Medulla oblongata (tissue), 1 donor: ENCODE measurements around the gene TMEM63A.

Experiments
- DNase-seq: peaks from one replicate; pipeline ENCODE4 v3.0.0-alpha.2; 2015; ENCODE audit errors: extremely low spot score

TMEM63A gene

GRCh38 chr1:225866981-225867380 lies 15.2 kb downstream of the TMEM63A start:
- DNase-seq, result no peak

GRCh38 chr1:225866061-225866837 lies 15.9 kb downstream of the TMEM63A start:
- no peak for DNase-seq

- no peak for DNase-seq
Observed at GRCh38 chr1:225865514-225865913, 16.7 kb downstream of the TMEM63A start.

GRCh38 chr1:225863167-225863566 lies 19.0 kb downstream of the TMEM63A start:
- DNase-seq, result no peak

- no peak for DNase-seq
Observed at GRCh38 chr1:225862581-225862950, 19.6 kb downstream of the TMEM63A start.

- DNase-seq, result no peak
Observed at GRCh38 chr1:225861834-225862580, 20.2 kb downstream of the TMEM63A start.

DNA sequence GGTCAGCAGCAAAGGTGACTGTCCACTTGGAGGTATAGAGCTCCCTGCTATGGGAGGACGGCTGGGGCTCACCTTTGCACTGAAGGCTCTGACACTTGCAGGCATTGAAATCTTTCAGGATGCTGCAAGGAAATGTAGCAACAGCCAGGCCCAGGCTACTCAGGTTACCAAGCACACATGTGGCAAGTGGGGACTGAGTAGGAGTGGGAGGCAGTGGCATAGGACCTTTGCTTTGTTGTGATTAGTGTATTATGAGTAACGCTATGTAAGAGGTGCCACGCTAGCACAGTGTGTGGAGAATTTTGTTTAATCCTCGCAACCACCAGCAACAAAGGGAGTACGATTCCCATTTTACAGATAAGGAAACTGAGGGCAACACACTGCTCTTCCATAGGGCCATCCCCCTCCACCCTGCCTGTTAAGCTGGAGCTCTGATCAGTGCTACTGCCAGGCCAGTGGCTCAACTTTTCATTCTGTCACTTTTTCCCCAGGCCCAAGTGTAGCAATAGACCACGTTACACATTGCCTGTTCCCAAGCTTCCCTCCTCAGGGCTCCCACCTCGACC lies 21.2 kb downstream of the TMEM63A start:
- no peak for DNase-seq

DNA sequence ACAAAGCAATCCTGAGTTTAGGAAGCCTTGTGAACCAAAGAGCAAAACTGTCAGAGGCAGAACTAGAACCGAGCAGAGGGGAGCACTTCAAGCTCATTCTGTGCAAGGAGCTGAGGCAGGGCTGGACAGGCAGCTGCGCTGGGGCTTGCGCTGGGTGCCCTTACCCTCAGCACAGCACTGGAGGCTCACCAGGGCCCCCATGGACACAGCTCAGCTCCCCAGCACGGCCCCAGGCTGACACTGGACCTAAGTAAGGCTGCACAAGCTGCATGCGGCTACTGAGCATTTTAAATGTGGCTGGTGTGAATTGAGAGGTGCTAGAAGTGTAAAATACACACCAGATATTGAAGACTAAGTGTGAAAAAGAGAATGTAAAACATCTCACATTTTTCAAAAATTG lies 22.1 kb downstream of the TMEM63A start:
- DNase-seq, result no peak

- DNase-seq, result no peak
Observed at GRCh38 chr1:225859151-225859550, 23.0 kb downstream of the TMEM63A start.

DNA sequence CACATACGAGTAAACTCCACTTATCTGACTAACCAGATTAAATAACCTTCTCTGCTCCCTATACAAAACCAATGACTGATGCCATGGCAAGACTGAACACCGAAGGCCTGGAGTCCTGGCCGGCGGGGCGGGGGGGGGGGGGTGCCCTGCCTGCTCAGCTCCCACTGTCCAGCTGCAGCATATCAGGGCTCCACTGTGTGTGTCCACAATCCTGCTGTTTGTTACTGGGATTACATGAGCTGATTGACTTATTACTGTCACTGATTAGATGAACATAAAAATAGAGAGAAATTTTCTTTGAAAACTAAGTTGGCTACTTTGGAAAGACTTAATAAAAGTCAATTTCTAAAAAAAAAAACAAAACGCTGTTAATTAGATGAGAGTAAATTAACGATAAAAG lies 24.9 kb downstream of the TMEM63A start:
- peak; percentile 72 for DNase-seq

DNA sequence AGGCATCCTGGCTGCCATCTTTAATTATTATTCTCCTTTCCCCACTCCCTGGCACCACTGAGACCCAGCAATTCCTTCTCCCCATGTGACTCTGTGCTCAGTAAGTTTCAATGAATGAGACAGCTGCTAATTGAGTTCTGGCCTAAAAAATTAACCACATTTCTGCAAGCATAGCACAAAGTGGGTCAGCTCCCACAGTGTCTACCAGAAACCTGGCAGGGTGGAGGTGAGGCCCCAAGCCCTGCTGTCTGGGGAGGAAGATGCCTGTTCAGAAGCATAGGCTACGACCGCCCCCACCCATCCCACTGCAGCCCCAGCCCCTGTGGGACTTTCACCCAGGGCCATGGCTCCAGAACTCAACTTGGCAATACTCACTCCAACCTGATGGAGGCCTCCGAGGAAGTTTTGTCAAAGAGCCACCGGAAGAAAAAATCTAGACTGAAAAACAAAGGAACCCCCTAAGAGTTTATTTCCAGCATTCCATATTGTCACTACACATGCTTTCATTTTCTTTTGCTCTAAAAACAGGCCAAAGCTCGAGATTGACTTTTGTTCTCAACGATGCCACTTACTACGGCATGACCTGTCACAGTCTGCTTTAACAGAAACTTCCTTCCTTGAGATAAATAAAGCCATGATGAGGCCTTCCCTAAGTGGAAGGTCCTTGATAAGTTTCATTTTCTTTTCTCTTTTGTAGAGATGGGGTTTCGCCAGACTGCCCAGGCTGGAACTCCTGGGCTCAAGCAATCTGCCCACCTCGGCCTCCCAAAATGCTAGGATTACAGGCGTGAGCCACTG lies 26.5 kb downstream of the TMEM63A start:
- peak; percentile 56 for DNase-seq

DNA sequence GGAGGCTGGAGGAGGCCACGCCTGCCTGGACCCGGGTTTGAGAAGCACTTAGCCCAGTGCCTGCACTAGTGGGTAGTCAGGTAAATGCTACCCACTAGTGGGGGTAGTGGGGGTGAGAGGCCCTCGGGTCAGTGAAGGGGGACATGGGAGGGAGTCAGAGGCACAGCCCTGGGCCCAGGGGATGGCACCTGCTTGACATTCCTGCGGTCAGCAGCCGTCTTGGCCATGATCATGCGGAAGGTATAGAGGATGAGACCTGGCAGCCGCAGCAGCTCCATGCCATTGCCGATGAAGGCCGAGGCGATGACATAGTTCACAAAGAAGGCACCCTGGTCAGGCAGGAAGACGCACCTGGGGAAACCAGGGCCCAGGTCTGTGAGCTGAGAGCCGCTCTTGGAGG lies 28.7 kb downstream of the TMEM63A start:
- DNase-seq, result no peak

GRCh38 chr1:225852413-225853124 lies 29.6 kb downstream of the TMEM63A start:
- no peak for DNase-seq

DNA sequence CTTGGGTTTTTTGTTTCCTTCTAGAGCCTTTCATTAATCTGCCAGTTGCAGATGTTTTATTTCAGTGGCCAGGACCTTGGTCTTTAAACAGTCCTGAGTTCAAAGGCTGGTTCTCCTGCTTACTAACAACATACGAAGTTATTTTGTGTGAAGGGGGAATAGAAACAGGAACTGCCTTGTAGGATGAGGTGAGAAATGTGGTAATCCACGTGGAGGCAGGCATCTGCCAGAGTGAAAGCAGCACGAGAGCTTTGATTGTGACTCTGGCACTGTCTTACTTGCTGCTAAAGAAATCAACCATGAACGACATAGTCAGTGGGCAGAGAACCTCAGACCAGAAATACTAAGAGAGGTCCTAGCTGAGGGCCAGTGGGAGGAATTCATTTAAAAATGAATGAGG lies 30.4 kb downstream of the TMEM63A start:
- DNase-seq, result no peak

- DNase-seq, result no peak
Observed at GRCh38 chr1:225850370-225850769, 31.8 kb downstream of the TMEM63A start.

GRCh38 chr1:225849925-225850324 lies 32.3 kb downstream of the TMEM63A start:
- DNase-seq, result no peak

GRCh38 chr1:225848030-225848955 lies 33.9 kb downstream of the TMEM63A start:
- DNase-seq, result peak; percentile 89

- no peak for DNase-seq
Observed at GRCh38 chr1:225847610-225848009, 34.6 kb downstream of the TMEM63A start.

GRCh38 chr1:225846331-225847310 lies 35.6 kb downstream of the TMEM63A start:
- DNase-seq, result no peak
